AG04449 (cell line): ENCODE measurements around the gene PTGES2.
A peak's percentile ranks its signal among the peaks of the same experiment; 100 is the strongest.
"Not testable (repeated sequence)": the region's sequence is repeated elsewhere in the genome, so short reads cannot be mapped to it uniquely, and the experiment has no call there.

ENCODE experiments used
- CTCF ChIA-PET: fragments of 350-600 bp; formaldehyde crosslinking; extraction: SDS; loops from one replicate; lab custom pipeline; 2021; ENCODE audit warnings: antibody characterized with exemption; lab: Yijun Ruan, JAX
- POLR2A ChIA-PET: fragments of 400-600, 350-600 bp; formaldehyde crosslinking; extraction: SDS; loops from one replicate; lab custom pipeline; 2020; ENCODE audit warnings: antibody characterized with exemption, inconsistent platforms; lab: Yijun Ruan, JAX
- DNase-seq: peaks from one replicate; pipeline ENCODE4 v3.0.0-alpha.2; 2010; ENCODE audit warnings: low read depth, low spot score
- H3K4me3 ChIP-seq: 2 replicates; pipeline ENCODE4 v1.5.1; 2011; ENCODE audit warnings: low read depth, mild to moderate bottlenecking, control low read depth, low read length
- TF ChIP-seq, protein P1 (sequence below): IDR thresholded peaks from one replicate; pipeline ENCODE4 v1.5.1; 2011; ENCODE audit warnings: mild to moderate bottlenecking, moderate library complexity, low read length, control low read depth, inconsistent platforms; ENCODE audit not compliant: insufficient read depth; ENCODE audit errors: missing control alignments

The PTGES2 gene

DNA sequence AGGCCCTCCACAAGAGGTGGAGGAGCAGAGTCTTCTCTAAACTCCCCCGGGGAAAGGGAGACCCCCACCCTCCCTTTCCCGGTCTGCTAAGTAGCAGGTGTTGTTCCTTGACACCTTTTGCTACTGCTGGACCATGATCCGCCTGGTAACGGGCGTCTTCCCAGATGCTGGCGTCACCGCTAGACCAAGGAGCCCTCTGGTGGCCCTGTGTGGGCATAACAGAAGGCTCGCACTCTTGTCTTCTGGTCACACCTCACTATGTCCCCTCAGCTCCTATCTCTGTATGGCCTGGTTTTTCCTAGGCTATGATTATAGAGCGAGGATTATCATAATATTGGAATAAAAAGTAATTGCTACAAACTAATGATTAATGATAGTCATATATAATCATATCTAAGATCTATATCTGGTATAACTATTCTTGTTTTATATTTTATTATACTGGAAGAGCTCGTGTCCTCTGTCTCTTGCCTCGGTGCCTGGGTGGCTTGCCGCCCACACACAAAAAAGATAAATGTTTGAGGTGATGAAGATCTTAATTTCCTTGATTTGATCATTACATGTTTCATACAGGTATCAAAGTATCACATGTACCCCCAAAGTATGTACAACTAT is 2.6 kb upstream of the PTGES2 start:
- CTCF ChIA-PET: interaction anchor here (1.2 to 6.8 kb wide), 4 partner anchors 14 to 45 kb away, joined by 3 to 112 read pairs (median 4); no protein-coding TSS in a partner anchor
- POLR2A ChIA-PET, H3K4me3 ChIP-seq, DNase-seq: not testable (repeated sequence)

- TF ChIP-seq, protein P1, sequence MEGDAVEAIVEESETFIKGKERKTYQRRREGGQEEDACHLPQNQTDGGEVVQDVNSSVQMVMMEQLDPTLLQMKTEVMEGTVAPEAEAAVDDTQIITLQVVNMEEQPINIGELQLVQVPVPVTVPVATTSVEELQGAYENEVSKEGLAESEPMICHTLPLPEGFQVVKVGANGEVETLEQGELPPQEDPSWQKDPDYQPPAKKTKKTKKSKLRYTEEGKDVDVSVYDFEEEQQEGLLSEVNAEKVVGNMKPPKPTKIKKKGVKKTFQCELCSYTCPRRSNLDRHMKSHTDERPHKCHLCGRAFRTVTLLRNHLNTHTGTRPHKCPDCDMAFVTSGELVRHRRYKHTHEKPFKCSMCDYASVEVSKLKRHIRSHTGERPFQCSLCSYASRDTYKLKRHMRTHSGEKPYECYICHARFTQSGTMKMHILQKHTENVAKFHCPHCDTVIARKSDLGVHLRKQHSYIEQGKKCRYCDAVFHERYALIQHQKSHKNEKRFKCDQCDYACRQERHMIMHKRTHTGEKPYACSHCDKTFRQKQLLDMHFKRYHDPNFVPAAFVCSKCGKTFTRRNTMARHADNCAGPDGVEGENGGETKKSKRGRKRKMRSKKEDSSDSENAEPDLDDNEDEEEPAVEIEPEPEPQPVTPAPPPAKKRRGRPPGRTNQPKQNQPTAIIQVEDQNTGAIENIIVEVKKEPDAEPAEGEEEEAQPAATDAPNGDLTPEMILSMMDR: no peak
- H3K4me3 ChIP-seq: peak overlapping the region; percentile 95
- ChIA-PET POLR2A (interaction anchor here (0.7 kb wide), 1 partner anchor 29 kb away, joined by 3 read pairs; no protein-coding TSS in a partner anchor), CTCF (interaction anchor here (0.8 to 6.8 kb wide), 15 partner anchors 8 to 186 kb away, joined by 3 to 112 read pairs (median 4); no protein-coding TSS in a partner anchor)
- DNase-seq: no peak
These were observed 1.5 kb upstream of the PTGES2 start for GRCh38 chr9:128128836-128129590.

- ChIA-PET POLR2A (interaction anchor here (0.6 to 0.9 kb wide), 4 partner anchors 9 to 47 kb away, joined by 3 to 5 read pairs (median 4); no protein-coding TSS in a partner anchor), CTCF (interaction anchor here (0.8 to 6.8 kb wide), 13 partner anchors 8 to 185 kb away, joined by 3 to 112 read pairs (median 4); no protein-coding TSS in a partner anchor)
- H3K4me3 ChIP-seq: peak overlapping the region; percentile 95
- TF ChIP-seq, protein P1: no peak
- peak; percentile 42 for DNase-seq
These were observed 684 bp upstream of the PTGES2 start for GRCh38 chr9:128127990-128128835.

GRCh38 chr9:128125580-128126354 is 1.8 kb downstream of the PTGES2 start:
- TF ChIP-seq, protein P1: no peak
- no peak for DNase-seq
- H3K4me3 ChIP-seq: peak overlapping the region; percentile 31
- ChIA-PET POLR2A (interaction anchor here (1.3 kb wide), 1 partner anchor 9 kb away, joined by 3 read pairs; no protein-coding TSS in a partner anchor), CTCF (interaction anchor here (0.6 to 6.8 kb wide), 20 partner anchors 10 to 705 kb away, joined by 3 to 112 read pairs (median 4); partner anchors contain the start of gene DPM2)

DNA sequence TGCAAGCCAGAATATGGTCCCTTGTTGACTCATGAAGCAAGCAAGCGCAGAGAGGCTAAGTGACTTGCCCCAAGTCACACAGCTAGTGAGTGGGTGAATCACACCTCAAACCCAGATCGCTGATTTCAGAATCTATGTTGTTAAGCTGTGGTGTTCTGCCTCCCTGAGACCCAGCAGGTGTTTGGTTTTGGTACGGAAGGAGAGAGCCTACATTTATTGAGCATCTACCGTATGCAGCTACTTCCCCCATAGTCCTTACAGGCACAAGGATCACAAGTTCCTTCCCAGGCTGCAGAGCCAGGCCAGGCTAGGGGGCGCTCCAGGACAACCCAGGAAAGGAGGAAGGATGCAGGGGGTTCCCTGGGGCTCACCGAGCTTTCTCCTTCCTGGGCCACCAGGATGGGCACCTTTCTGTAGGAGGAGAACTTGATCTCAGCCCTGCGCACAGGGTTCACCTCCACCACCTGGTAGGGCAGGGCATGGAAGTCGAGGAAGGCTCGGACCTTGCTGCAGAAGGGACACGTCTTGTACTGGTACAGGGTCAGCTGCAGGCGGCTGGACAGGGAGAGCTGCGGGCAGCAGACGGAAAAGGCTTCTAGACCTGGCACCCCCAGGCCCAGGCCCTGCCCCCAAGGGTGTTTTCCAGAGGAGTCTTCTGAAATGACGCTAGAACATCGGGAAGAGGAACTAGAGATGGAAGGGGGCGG is 2.5 kb downstream of the PTGES2 start:
- POLR2A ChIA-PET: no interaction called here
- CTCF ChIA-PET: interaction anchor here (0.6 to 6.8 kb wide), 30 partner anchors 9 to 323 kb away, joined by 3 to 112 read pairs (median 4); partner anchors contain the start of gene DPM2
- H3K4me3 ChIP-seq: no peak overlapping the region
- TF ChIP-seq, protein P1: peak; percentile 70
- no peak for DNase-seq
